HL-60 (cell line): ENCODE measurements around the gene TIPARP.

Experiments
- CTCF ChIP-seq: IDR thresholded peaks from one replicate; pipeline ENCODE4 v1.5.1; 2011; ENCODE audit warnings: low read length, control low read depth, inconsistent platforms; ENCODE audit not compliant: insufficient read depth
- GABPA ChIP-seq: IDR thresholded peaks from 2 replicates; pipeline ENCODE4 v1.6.1; 2012; ENCODE audit warnings: low read depth
- POLR2AphosphoS5 ChIP-seq: IDR thresholded peaks from 2 replicates; pipeline ENCODE4 v1.6.1; 2012; ENCODE audit warnings: low read depth
- REST ChIP-seq: IDR thresholded peaks from 2 replicates; pipeline ENCODE4 v1.6.1; 2012; ENCODE audit warnings: low read depth; ENCODE audit not compliant: insufficient replicate concordance
- SPI1 ChIP-seq: IDR thresholded peaks from 2 replicates; pipeline ENCODE4 v1.6.1; 2012; ENCODE audit warnings: low read depth, mild to moderate bottlenecking, borderline replicate concordance

GRCh38 chr3:156750874-156751245 is 76.5 kb downstream of the TIPARP start:
- no peak for TF ChIP-seq POLR2AphosphoS5
- TF ChIP-seq CTCF = no peak
- no peak for TF ChIP-seq REST
- no peak for TF ChIP-seq GABPA
- no peak for TF ChIP-seq SPI1
